Activated T-cell treated with anti-CD3 and anti-CD28 coated beads, Interleukin-2, amount 50 U/mL, for 72 hours (primary cell): ENCODE results near the gene COL5A1. TPM values are rescaled to one million over a fixed set of nuclear protein-coding genes. Genes with fewer than 3 reads are reported as not detected.

ENCODE experiments used
- ATAC-seq, 2 donors: fragments of 150-1000 bp; cut with Tn5 transposase; replicated peaks in 1 of 2; 2 replicates each; pipeline ENCODE4 v1.10.0; 2021; ENCODE audit warnings: moderate library complexity in 2 of 2, mild to moderate bottlenecking in 1 of 2
- DNase-seq, 2 donors: peaks; one replicate each; pipeline ENCODE4 v3.0.0; 2021 to 2022; ENCODE audit warnings: mixed read lengths in 1 of 2
- H3K27ac Mint-ChIP-seq: one replicate; pipeline ENCODE4 v1.8.0; 2022; ENCODE audit warnings: mild to moderate bottlenecking, moderate library complexity, mixed read lengths
- H3K27me3 Mint-ChIP-seq: one replicate; pipeline ENCODE4 v1.8.0; 2022; ENCODE audit warnings: low read depth, mixed read lengths
- H3K36me3 Mint-ChIP-seq, 2 donors: one replicate each; pipeline ENCODE4 v1.8.0; 2022; ENCODE audit warnings: mixed read lengths in 2 of 2, mild to moderate bottlenecking in 1 of 2; ENCODE audit not compliant: insufficient read depth in 2 of 2
- H3K4me1 Mint-ChIP-seq: one replicate; pipeline ENCODE4 v1.8.0; 2022; ENCODE audit warnings: low read depth, mixed read lengths
- H3K4me3 Mint-ChIP-seq, 2 donors: one replicate each; pipeline ENCODE4 v1.8.0; 2022; ENCODE audit warnings: mild to moderate bottlenecking in 2 of 2, mixed read lengths in 2 of 2, moderate library complexity in 2 of 2
- H3K9me3 Mint-ChIP-seq, 2 donors: one replicate each; pipeline ENCODE4 v1.8.0; 2022; ENCODE audit warnings: mixed read lengths in 2 of 2
- total RNA-seq, 2 donors: library from RNA; stranded (reverse); gene quantifications; one replicate each; pipeline ENCODE4 v1.2.3, GENCODE V29; 2022

COL5A1 gene
- total RNA-seq, 2 donors from 2014 or later = 0.49 TPM; not detected in 1

- H3K36me3 Mint-ChIP-seq = no peaks in the 10 kb centered on the region
- no peaks in the 10 kb centered on the region for H3K27me3 Mint-ChIP-seq
- no peaks in the 10 kb centered on the region for H3K9me3 Mint-ChIP-seq
- H3K27ac Mint-ChIP-seq = no peak overlapping the region
- no peak overlapping the region for H3K4me3 Mint-ChIP-seq
- ATAC-seq = no peak
- H3K4me1 Mint-ChIP-seq = no peaks in the 10 kb centered on the region
- no peak for DNase-seq
Observed at GRCh38 chr9:134829356-134829937, 187.8 kb downstream of the COL5A1 start.

DNA sequence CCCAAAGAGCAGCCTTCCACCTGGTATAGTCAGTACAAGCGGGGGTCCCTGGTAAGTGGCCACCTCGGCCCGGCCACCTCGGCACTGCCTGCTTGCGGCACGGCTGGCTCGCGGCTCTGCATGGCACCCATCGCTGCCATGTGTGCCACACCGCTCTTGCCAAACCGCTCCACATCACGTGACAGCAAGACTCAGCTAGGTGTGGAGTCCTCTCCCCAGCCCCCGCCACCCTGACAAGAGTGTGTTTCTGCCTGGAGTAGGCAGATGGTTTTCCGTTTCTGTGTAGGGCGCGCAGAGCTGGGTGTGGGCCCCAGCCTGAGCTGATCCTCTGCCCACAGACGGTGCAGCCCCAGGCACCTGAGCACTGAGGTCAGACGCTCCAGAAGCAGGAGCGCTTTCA lies 188.5 kb downstream of the COL5A1 start:
- no peak overlapping the region for H3K4me3 Mint-ChIP-seq
- ATAC-seq = no peak
- DNase-seq = no peak
- H3K4me1 Mint-ChIP-seq = no peaks in the 10 kb centered on the region
- H3K27me3 Mint-ChIP-seq = no peaks in the 10 kb centered on the region
- H3K36me3 Mint-ChIP-seq = no peaks in the 10 kb centered on the region
- no peaks in the 10 kb centered on the region for H3K9me3 Mint-ChIP-seq
- H3K27ac Mint-ChIP-seq = no peak overlapping the region

DNA sequence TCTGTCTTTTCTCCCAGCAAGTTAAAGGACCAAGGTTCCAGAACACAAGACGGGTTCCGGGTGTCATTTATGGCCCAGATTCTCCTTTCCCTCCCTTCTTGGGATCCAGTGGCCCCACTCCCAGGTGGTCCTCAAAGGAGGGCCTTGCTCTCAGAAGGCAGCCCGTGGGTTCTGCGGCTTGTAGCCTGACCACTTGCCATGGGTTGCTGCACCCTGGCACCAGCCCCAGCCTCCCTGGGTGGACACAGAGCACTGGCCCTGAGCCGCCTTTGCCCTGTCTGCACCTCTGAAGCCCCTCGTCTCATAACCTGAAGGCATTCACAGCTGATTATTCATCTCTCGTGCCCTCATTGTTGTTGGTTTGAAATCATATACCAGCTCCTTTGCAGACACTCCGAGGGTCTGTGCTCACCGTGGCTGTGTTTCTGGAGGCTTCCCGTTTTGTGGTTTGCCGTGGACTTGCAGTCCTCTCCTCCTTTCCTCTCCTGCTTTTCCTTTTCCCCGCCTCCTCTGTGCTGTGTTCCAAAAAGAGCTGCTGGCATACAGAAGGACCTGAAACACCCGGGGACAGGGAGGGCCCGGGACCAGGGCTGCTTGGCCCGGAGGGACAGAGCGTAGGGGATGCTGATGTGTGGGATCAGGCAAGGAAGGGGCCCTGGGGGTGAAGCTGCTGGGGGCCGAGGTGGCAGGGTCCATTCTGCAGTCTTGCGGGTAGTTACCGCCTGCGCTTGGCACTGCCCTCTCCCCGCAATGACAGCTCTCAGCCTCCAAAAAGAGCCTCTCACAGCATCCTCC lies 189.5 kb downstream of the COL5A1 start:
- H3K4me1 Mint-ChIP-seq = no peaks in the 10 kb centered on the region
- H3K4me3 Mint-ChIP-seq = no peak overlapping the region
- H3K9me3 Mint-ChIP-seq = no peaks in the 10 kb centered on the region
- no peak overlapping the region for H3K27ac Mint-ChIP-seq
- DNase-seq (no peak), ATAC-seq (no peak)
- H3K36me3 Mint-ChIP-seq = no peaks in the 10 kb centered on the region
- no peaks in the 10 kb centered on the region for H3K27me3 Mint-ChIP-seq

- H3K4me1 Mint-ChIP-seq = no peaks in the 10 kb centered on the region
Observed at GRCh38 chr9:134832471-134832870, 190.9 kb downstream of the COL5A1 start.

GRCh38 chr9:134833294-134833880 lies 191.8 kb downstream of the COL5A1 start:
- H3K27me3 Mint-ChIP-seq = no peaks in the 10 kb centered on the region
- H3K36me3 Mint-ChIP-seq = no peaks in the 10 kb centered on the region
- DNase-seq (no peak), ATAC-seq (no peak)
- no peaks in the 10 kb centered on the region for H3K9me3 Mint-ChIP-seq
- H3K27ac Mint-ChIP-seq = no peak overlapping the region
- H3K4me1 Mint-ChIP-seq = no peaks in the 10 kb centered on the region
- H3K4me3 Mint-ChIP-seq = no peak overlapping the region

More at GRCh38 chr9:134832471-134832870, 190.9 kb downstream of the COL5A1 start:
- ATAC-seq (no peak), DNase-seq (no peak)
- Mint-ChIP-seq H3K27ac (no peak overlapping the region), H3K9me3 (no peaks in the 10 kb centered on the region), H3K27me3 (no peaks in the 10 kb centered on the region), H3K36me3 (no peaks in the 10 kb centered on the region), H3K4me3 (no peak overlapping the region)

DNA sequence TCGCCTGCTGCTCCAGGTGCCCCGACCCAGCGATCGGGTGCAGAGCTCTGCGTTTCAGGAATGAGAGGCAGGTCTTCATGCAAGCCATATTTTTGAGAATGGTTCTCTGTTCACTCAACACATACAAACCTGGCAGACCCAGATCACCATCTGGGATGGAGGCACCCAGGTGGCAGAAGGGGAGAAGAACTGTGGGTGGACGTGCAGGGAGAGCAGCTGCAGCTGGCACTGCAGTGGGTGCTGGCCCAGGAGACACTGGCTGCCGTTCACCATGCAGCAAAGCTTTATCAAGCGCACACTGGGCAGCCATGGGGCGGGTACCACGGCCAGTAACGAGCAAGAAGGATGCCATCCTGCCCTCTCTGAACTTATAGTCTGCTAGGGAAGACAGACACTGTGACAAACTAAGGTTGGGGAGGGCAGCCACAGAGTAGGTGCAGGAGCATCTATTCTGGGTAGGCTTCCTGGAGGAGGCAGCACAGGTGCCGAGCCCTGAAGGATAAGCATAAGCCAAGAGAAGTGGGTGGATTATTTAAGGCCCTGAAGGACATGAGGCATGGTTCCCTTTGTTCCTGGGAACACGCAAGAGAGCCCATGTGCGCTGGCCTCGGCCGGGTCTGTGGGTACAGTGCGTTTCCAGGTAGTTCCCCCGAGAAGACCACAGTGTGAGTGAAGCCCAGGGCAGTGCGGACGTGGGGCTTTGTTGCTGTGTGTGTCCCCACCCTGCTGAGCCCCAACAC lies 192.8 kb downstream of the COL5A1 start:
- Mint-ChIP-seq H3K9me3 (no peaks in the 10 kb centered on the region), H3K27ac (no peak overlapping the region), H3K4me1 (no peaks in the 10 kb centered on the region), H3K36me3 (no peaks in the 10 kb centered on the region), H3K27me3 (no peaks in the 10 kb centered on the region), H3K4me3 (no peak overlapping the region)
- DNase-seq (no peak), ATAC-seq (no peak)

DNA sequence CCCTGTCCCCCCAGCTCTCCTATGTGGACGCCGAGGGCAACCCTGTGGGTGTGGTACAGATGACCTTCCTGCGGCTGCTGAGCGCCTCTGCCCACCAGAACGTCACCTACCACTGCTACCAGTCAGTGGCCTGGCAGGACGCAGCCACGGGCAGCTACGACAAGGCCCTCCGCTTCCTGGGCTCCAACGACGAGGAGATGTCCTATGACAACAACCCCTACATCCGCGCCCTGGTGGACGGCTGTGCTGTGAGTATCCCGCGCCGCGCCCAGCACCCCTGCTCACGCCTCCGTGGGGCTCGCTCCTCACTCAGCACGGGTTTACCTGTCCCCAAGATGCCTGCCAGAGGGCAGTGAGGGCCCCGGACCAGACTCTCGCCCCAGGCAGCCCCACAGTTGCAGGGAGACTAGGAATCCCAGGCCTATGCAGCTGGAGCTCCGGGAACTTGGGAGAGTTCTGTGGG lies 193.4 kb downstream of the COL5A1 start:
- Mint-ChIP-seq H3K9me3 (no peaks in the 10 kb centered on the region), H3K4me3 (no peak overlapping the region), H3K36me3 (no peaks in the 10 kb centered on the region), H3K4me1 (no peaks in the 10 kb centered on the region), H3K27ac (no peak overlapping the region), H3K27me3 (no peaks in the 10 kb centered on the region)
- no peak for ATAC-seq
- DNase-seq = no peak

DNA sequence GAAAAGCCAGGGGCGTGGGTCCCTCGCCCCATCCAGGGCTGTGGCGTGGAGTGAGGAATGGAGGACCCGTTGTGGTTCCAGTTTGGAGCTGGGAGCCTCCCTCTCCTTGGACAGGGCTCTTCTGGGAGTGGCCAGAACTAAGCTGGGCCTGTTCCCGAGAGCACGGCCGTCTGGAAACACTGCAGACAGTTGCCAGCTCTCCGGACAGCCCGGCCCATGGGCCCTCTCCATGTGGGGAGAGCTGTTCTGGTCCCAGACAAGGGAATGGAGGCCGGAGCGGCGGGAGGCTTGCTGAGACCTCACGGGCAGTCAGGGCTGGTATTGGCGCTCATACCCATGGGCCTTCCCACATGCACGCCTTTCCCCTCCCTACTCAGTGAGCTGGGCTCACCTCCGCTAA lies 193.8 kb downstream of the COL5A1 start:
- Mint-ChIP-seq H3K27ac (no peak overlapping the region), H3K4me3 (no peak overlapping the region), H3K36me3 (no peaks in the 10 kb centered on the region), H3K27me3 (no peaks in the 10 kb centered on the region), H3K4me1 (no peaks in the 10 kb centered on the region), H3K9me3 (no peaks in the 10 kb centered on the region)
- DNase-seq (no peak), ATAC-seq (no peak)

DNA sequence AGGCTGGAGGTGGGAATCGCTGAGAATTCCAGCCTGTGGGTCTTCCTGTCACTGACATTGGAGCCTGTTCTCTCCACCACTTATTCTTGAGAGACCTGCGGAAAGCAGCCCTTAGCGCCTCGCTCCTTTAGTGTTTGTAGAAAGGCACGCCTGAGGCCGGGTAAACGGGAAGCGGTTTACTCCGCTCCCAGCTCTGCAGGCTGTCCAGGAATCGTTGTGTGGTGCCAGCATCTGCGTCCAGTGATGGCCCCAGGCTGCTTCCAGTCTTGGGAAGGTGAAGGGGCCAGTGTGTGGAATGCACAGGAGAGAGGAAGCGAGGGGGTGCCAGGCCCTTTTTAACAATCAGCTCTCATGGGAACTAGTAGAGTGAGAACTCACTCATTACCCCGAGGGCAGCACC lies 194.4 kb downstream of the COL5A1 start:
- Mint-ChIP-seq H3K27ac (no peak overlapping the region), H3K9me3 (no peaks in the 10 kb centered on the region), H3K4me1 (no peaks in the 10 kb centered on the region), H3K36me3 (no peaks in the 10 kb centered on the region), H3K4me3 (no peak overlapping the region), H3K27me3 (no peaks in the 10 kb centered on the region)
- ATAC-seq (no peak), DNase-seq (no peak)

GRCh38 chr9:134836406-134836970 lies 194.9 kb downstream of the COL5A1 start:
- Mint-ChIP-seq H3K9me3 (no peaks in the 10 kb centered on the region), H3K27me3 (no peaks in the 10 kb centered on the region), H3K4me3 (no peak overlapping the region), H3K4me1 (no peaks in the 10 kb centered on the region), H3K36me3 (no peaks in the 10 kb centered on the region), H3K27ac (no peak overlapping the region)
- no peak for DNase-seq
- ATAC-seq = no peak

DNA sequence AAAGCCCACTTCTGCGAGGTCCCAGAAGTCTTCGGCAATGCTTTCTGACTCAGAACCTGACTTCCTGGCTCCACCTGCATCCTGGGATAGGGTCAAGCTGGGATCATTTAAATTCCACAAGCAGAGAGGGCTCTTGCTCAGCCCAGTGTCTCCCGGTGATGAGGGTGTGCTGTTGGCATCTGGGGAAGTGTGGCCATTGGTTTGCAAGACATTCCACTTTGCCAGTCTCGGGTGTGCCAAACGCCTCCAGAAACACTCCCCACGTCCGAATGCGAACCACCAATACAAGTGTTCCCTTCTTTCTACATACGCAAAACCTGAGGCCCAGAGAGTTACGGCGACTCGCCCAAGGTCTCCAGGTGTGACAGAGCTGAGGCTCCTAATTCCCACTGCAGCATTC lies 195.9 kb downstream of the COL5A1 start:
- ATAC-seq (no peak), DNase-seq (no peak)

GRCh38 chr9:134838651-134839454 lies 197.2 kb downstream of the COL5A1 start:
- H3K27ac Mint-ChIP-seq = no peak overlapping the region
- ATAC-seq = no peak
- no peaks in the 10 kb centered on the region for H3K4me1 Mint-ChIP-seq
- no peak overlapping the region for H3K4me3 Mint-ChIP-seq
- no peaks in the 10 kb centered on the region for H3K36me3 Mint-ChIP-seq
- H3K9me3 Mint-ChIP-seq = no peaks in the 10 kb centered on the region
- H3K27me3 Mint-ChIP-seq = no peaks in the 10 kb centered on the region
- DNase-seq = no peak

More for the DNA sequence above, 195.9 kb downstream of the COL5A1 start:
- Mint-ChIP-seq H3K4me3 (no peak overlapping the region), H3K36me3 (no peaks in the 10 kb centered on the region), H3K27me3 (no peaks in the 10 kb centered on the region), H3K9me3 (no peaks in the 10 kb centered on the region), H3K27ac (no peak overlapping the region), H3K4me1 (no peaks in the 10 kb centered on the region)
